GM21447 (cell line): ENCODE measurements around the gene CCIN.

ENCODE experiments used
- ATAC-seq: cut with Tn5 transposase; IDR thresholded peaks from one replicate; pipeline ENCODE4 v1.9.1; 2021; ENCODE audit not compliant: unreplicated experiment

Gene CCIN

GRCh38 chr9:36140086-36141084 is 28.8 kb upstream of the CCIN start:
- ATAC-seq, result no peak

- ATAC-seq, result no peak
These were observed 27.9 kb upstream of the CCIN start for GRCh38 chr9:36141288-36141687.

- no peak for ATAC-seq
These were observed 27.4 kb upstream of the CCIN start for GRCh38 chr9:36141761-36142160.

- ATAC-seq, result no peak
These were observed 26.5 kb upstream of the CCIN start for GRCh38 chr9:36142510-36143244.

- ATAC-seq, result no peak
These were observed 25.9 kb upstream of the CCIN start for GRCh38 chr9:36143245-36143641.

- ATAC-seq, result no peak
These were observed 24.6 kb upstream of the CCIN start for GRCh38 chr9:36144309-36145232.

- ATAC-seq, result no peak
These were observed 23.2 kb upstream of the CCIN start for GRCh38 chr9:36145970-36146369.

GRCh38 chr9:36146651-36147050 is 22.5 kb upstream of the CCIN start:
- ATAC-seq, result no peak

GRCh38 chr9:36147441-36148175 is 21.6 kb upstream of the CCIN start:
- no peak for ATAC-seq

GRCh38 chr9:36148311-36149051 is 20.7 kb upstream of the CCIN start:
- peak; percentile 40 for ATAC-seq

GRCh38 chr9:36149197-36149596 is 20.0 kb upstream of the CCIN start:
- ATAC-seq, result no peak

- ATAC-seq, result no peak
These were observed 18.4 kb upstream of the CCIN start for GRCh38 chr9:36150574-36151315.

GRCh38 chr9:36151316-36152210 is 17.6 kb upstream of the CCIN start:
- ATAC-seq, result peak; percentile 81

GRCh38 chr9:36152741-36153438 is 16.3 kb upstream of the CCIN start:
- no peak for ATAC-seq

GRCh38 chr9:36153746-36154145 is 15.4 kb upstream of the CCIN start:
- ATAC-seq, result no peak

GRCh38 chr9:36154331-36154952 is 14.7 kb upstream of the CCIN start:
- ATAC-seq, result no peak

GRCh38 chr9:36156116-36156515 is 13.1 kb upstream of the CCIN start:
- ATAC-seq, result no peak
